Gastrocnemius medialis (tissue), 4 donors: Measurements from ENCODE around the gene HSDL2. TPM values are rescaled to one million over a fixed set of nuclear protein-coding genes. Genes with fewer than 3 reads are reported as not detected.
"Not testable (repeated sequence)": the region's sequence is repeated elsewhere in the genome, so short reads cannot be mapped to it uniquely, and the experiment has no call there.

Experiments
- ATAC-seq, 2 donors: fragments of 150-250 bp; one replicate each; pipeline ENCODE4 v1.9.1; 2016
- DNase-seq, 2 donors: peaks; one replicate each; pipeline ENCODE4 v3.0.0-alpha.2; 2019
- H3K27ac ChIP-seq, 4 donors: fragments of 200-600 bp; sonication (generic); 1 replicate in 1 of 4; 2 replicates in 3 of 4; pipeline ENCODE4 v1.5.1; 2016 to 2018; ENCODE audit warnings: mild to moderate bottlenecking in 2 of 4, moderate library complexity in 1 of 4
- H3K27me3 ChIP-seq, 3 donors: fragments of 200-600 bp; sonication (generic) in 2 of 3; 1 replicate in 1 of 3; 2 replicates in 2 of 3; pipeline versions ENCODE4 v1.5.1 to v1.6.0; 2016 to 2019; ENCODE audit warnings: mild to moderate bottlenecking in 1 of 3, moderate library complexity in 1 of 3
- H3K36me3 ChIP-seq, 2 donors: fragments of 200-600 bp; sonication (generic) in 1 of 2; one replicate each; pipeline ENCODE4 v1.5.1; 2017 to 2018
- H3K4me1 ChIP-seq, 2 donors: fragments of 200-600 bp; sonication (generic) in 1 of 2; one replicate each; pipeline ENCODE4 v1.5.1; 2016 to 2017; ENCODE audit warnings: mild to moderate bottlenecking in 2 of 2
- H3K4me3 ChIP-seq, 4 donors: fragments of 200-600 bp; sonication (generic) in 3 of 4; 1 replicate in 1 of 4; 2 replicates in 3 of 4; pipeline ENCODE4 v1.5.1; 2016 to 2019; ENCODE audit warnings: mild to moderate bottlenecking in 2 of 4
- H3K9me3 ChIP-seq, 3 donors: fragments of 200-600 bp; sonication (generic) in 2 of 3; 1 replicate in 1 of 3; 2 replicates in 2 of 3; pipeline ENCODE4 v1.5.1; 2016 to 2019
- POLR2A ChIP-seq, 2 donors: fragments of 450-650 bp; IDR thresholded peaks; one replicate each; pipeline ENCODE4 v1.6.1; 2017; ENCODE audit warnings: antibody characterized with exemption in 2 of 2, mild to moderate bottlenecking in 2 of 2, moderate library complexity in 2 of 2
- in situ Hi-C, 4 donors: fragments of 200-750 bp; cut with MboI; loops; one replicate each; pipeline versions ENCODE4 v1.15.0 to v1.8.0; 2017; ENCODE audit warnings: low sequenced_read_pairs in 4 of 4
- intact Hi-C: fragments of 100-400 bp; cut with DNase I; formaldehyde crosslinking; loops from one replicate; pipeline ENCODE4 v1.15.1; 2023; ENCODE audit warnings: low total_unique reads
- total RNA-seq, 4 donors: library from RNA; depleted of rRNA; stranded (reverse); fragments of >200 nt; gene quantifications; one replicate each; pipeline versions ENCODE4 v1.1.0 to v1.2.3, GENCODE V29; 2016
- TF ChIP-seq, protein P1 (sequence below), 5 experiments: fragments of 450-650 bp in 3 of 5; fragments of 200-600 bp in 2 of 5; sonication (generic) in 2 of 5; IDR thresholded peaks in 4 of 5; conservative IDR thresholded peaks in 1 of 5; 1 replicate in 4 of 5; 2 replicates in 1 of 5; pipeline ENCODE4 v1.5.1; 2016 to 2019; ENCODE audit warnings: antibody characterized with exemption in 5 of 5, mild to moderate bottlenecking in 3 of 5, moderate library complexity in 3 of 5

HSDL2 gene
- total RNA-seq, 4 donors from 2014 or later = 68.9 to 106 (median 93.5) TPM

DNA sequence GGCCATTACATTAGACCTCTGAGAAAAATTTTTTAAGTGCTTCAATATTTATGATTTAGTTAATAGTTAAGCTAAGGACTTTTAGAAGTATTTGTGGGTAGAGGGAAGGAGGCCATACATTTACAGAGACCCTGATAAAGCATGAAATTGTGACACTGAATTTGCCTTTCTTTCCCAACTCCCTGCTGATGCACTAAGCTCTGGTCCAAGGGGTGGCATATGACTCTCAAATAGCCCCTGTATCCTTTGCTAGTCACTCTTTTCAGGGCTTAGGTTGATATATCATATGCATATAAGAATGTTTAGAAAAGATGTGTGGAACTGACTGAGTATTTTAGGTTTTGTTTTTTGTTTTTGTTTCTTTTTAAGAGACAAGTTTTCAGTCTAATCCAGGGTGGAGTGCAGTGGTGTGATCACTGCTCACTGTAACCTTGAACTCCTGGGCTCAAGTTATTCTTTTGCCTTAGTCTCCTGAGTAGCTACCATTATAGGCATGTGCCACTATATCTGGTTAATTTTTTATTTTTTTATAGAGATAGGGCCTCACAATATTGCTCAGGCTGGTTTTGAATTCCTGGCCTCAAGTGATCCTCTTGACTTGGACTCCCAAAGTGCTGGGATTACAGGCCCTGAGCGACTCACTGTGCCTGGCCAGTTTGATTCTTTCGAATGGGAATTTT, 127.2 kb downstream of the HSDL2 start:
- DNase-seq (no peak), ATAC-seq (no peak)
- no peaks in the 10 kb centered on the region for H3K4me1 ChIP-seq
- H3K4me3 ChIP-seq = no peak overlapping the region
- TF ChIP-seq, protein P1, sequence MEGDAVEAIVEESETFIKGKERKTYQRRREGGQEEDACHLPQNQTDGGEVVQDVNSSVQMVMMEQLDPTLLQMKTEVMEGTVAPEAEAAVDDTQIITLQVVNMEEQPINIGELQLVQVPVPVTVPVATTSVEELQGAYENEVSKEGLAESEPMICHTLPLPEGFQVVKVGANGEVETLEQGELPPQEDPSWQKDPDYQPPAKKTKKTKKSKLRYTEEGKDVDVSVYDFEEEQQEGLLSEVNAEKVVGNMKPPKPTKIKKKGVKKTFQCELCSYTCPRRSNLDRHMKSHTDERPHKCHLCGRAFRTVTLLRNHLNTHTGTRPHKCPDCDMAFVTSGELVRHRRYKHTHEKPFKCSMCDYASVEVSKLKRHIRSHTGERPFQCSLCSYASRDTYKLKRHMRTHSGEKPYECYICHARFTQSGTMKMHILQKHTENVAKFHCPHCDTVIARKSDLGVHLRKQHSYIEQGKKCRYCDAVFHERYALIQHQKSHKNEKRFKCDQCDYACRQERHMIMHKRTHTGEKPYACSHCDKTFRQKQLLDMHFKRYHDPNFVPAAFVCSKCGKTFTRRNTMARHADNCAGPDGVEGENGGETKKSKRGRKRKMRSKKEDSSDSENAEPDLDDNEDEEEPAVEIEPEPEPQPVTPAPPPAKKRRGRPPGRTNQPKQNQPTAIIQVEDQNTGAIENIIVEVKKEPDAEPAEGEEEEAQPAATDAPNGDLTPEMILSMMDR (IDR thresholded peaks at IDR 0.05 in 4 of 5, conservative IDR thresholded peaks at IDR 0.05 in 1 of 5) = no peak
- TF ChIP-seq POLR2A (IDR thresholded peaks at IDR 0.05) = no peak
- H3K36me3 ChIP-seq = no peaks in the 10 kb centered on the region
- H3K27ac ChIP-seq = no peak overlapping the region
- in situ Hi-C loops (no loop called here), intact Hi-C loops (no loop called here)
- H3K9me3 ChIP-seq = no peaks in the 10 kb centered on the region
- no peaks in the 10 kb centered on the region for H3K27me3 ChIP-seq

- no peak for DNase-seq
- H3K27ac ChIP-seq = no peak overlapping the region
- intact Hi-C loops (no loop called here), in situ Hi-C loops (no loop called here)
- H3K4me1 ChIP-seq = no peaks in the 10 kb centered on the region
- no peak overlapping the region for H3K4me3 ChIP-seq
- no peaks in the 10 kb centered on the region for H3K9me3 ChIP-seq
- no peak for ATAC-seq
- TF ChIP-seq, protein P1 (IDR thresholded peaks at IDR 0.05 in 4 of 5, conservative IDR thresholded peaks at IDR 0.05 in 1 of 5) = no peak
- no peak for TF ChIP-seq POLR2A (IDR thresholded peaks at IDR 0.05)
- no peaks in the 10 kb centered on the region for H3K36me3 ChIP-seq
- no peaks in the 10 kb centered on the region for H3K27me3 ChIP-seq
Measured at GRCh38 chr9:112508377-112508776, 128.5 kb downstream of the HSDL2 start.

DNA sequence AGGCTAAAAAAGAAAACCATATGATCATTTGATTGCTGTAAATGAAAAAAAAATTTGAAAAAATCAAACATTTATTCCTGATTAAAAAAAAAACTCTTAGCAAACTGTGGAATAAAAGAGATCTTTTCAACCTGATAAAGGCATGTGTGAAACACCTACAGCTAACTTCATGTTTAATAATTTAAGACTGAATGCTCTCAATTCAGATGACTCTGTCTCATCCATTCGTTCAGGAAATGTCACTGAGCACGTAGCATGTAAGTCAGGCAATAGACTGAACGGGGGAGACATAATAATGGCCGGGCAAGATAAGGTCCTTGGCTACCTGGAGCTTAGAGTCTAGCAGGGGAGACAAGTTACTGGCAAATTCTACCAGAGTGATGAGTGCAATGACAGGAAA, 132.5 kb downstream of the HSDL2 start:
- H3K4me3 ChIP-seq, H3K27me3 ChIP-seq: not testable (repeated sequence)

GRCh38 chr9:112516769-112517168, 136.9 kb downstream of the HSDL2 start:
- H3K27me3 ChIP-seq = no peaks in the 10 kb centered on the region
- DNase-seq (no peak), ATAC-seq (no peak)
- intact Hi-C loops (no loop called here), in situ Hi-C loops (no loop called here)
- no peaks in the 10 kb centered on the region for H3K4me1 ChIP-seq
- H3K36me3 ChIP-seq = no peaks in the 10 kb centered on the region
- H3K27ac ChIP-seq = no peak overlapping the region
- no peaks in the 10 kb centered on the region for H3K9me3 ChIP-seq
- no peak overlapping the region for H3K4me3 ChIP-seq
- TF ChIP-seq, protein P1 (IDR thresholded peaks at IDR 0.05 in 4 of 5, conservative IDR thresholded peaks at IDR 0.05 in 1 of 5) = no peak
- TF ChIP-seq POLR2A (IDR thresholded peaks at IDR 0.05) = no peak

More for the DNA sequence above, 132.5 kb downstream of the HSDL2 start:
- H3K9me3 ChIP-seq, DNase-seq, ATAC-seq, intact Hi-C loops, in situ Hi-C loops, H3K4me1 ChIP-seq, H3K27ac ChIP-seq, H3K36me3 ChIP-seq: not testable (repeated sequence)

- Histone ChIP-seq H3K9me3 (no peaks in the 10 kb centered on the region), H3K27me3 (no peaks in the 10 kb centered on the region), H3K4me3 (no peak overlapping the region), H3K27ac (no peak overlapping the region), H3K4me1 (no peaks in the 10 kb centered on the region), H3K36me3 (no peaks in the 10 kb centered on the region)
- ATAC-seq = no peak
- in situ Hi-C loops = no loop called here
- intact Hi-C loops = no loop called here
- TF ChIP-seq POLR2A (IDR thresholded peaks at IDR 0.05) = no peak
- TF ChIP-seq, protein P1 (IDR thresholded peaks at IDR 0.05 in 4 of 5, conservative IDR thresholded peaks at IDR 0.05 in 1 of 5) = no peak
- no peak for DNase-seq
Measured at GRCh38 chr9:112520069-112520468, 140.2 kb downstream of the HSDL2 start.
